Aorta (tissue), 5 donors: ENCODE measurements around the gene DCP1B. TPM values are rescaled to one million over a fixed set of nuclear protein-coding genes. Genes with fewer than 3 reads are reported as not detected.

Source experiments
- ATAC-seq: fragments of 200-7000 bp; cut with Tn5 transposase; one replicate; pipeline ENCODE4 v1.9.1; 2022; ENCODE audit warnings: moderate library complexity; ENCODE audit not compliant: low FRiP score
- DNase-seq, 2 donors: peaks; one replicate each; pipeline ENCODE4 v3.0.0-alpha.2; 2020
- H3K27ac ChIP-seq, 2 donors: one replicate each; pipeline ENCODE4 v1.5.1; 2013; ENCODE audit warnings: low read length in 2 of 2, mild to moderate bottlenecking in 2 of 2, moderate library complexity in 2 of 2, control low read depth in 1 of 2, inconsistent platforms in 1 of 2, low read depth in 1 of 2
- H3K27me3 ChIP-seq, 2 donors: one replicate each; pipeline ENCODE4 v1.6.1; 2013; ENCODE audit warnings: control low read depth in 1 of 2, low read length in 1 of 2, mild to moderate bottlenecking in 1 of 2, moderate library complexity in 1 of 2; ENCODE audit not compliant: insufficient read depth in 2 of 2, control insufficient read depth in 1 of 2
- H3K36me3 ChIP-seq, 2 donors: one replicate each; pipeline ENCODE4 v1.6.1; 2013; ENCODE audit warnings: control low read depth in 1 of 2, low read length in 1 of 2, mild to moderate bottlenecking in 1 of 2; ENCODE audit not compliant: insufficient read depth in 2 of 2, control insufficient read depth in 1 of 2
- H3K4me1 ChIP-seq, 2 donors: one replicate each; pipeline ENCODE4 v1.6.1; 2013; ENCODE audit warnings: low read length in 2 of 2, control low read depth in 1 of 2, mild to moderate bottlenecking in 1 of 2, moderate library complexity in 1 of 2; ENCODE audit not compliant: insufficient read depth in 2 of 2, control insufficient read depth in 1 of 2
- H3K4me3 ChIP-seq, 2 donors: one replicate each; pipeline ENCODE4 v1.5.1; 2013; ENCODE audit warnings: low read length in 2 of 2, control low read depth in 1 of 2, mild to moderate bottlenecking in 1 of 2
- H3K9me3 ChIP-seq: one replicate; pipeline ENCODE4 v1.6.1; 2013; ENCODE audit warnings: mild to moderate bottlenecking, low read length; ENCODE audit not compliant: control insufficient read depth
- WGBS, 2 donors: extraction: QIAGEN DNeasy Blood & Tissue Kit; methylation state at CpG; one replicate each; pipeline ENCODE4 v1.1.7; 2013; 5-methylcytosine and 5-hydroxymethylcytosine counted together
- intact Hi-C, 2 donors: fragments of 100-400 bp; cut with DNase I; formaldehyde crosslinking; loops; one replicate each; pipeline versions ENCODE4 v1.14.2 to v1.15.0; 2022
- polyA plus RNA-seq, 2 donors: library from polyadenylated mRNA; stranded (reverse); fragments of 200-250 nt; gene quantifications; one replicate each; pipeline ENCODE4 v1.2.3, GENCODE V29; 2013
- total RNA-seq, 2 donors: library from RNA; stranded (reverse); fragmentation: NEBNext Ultra II Directional; extraction: Animal tissue kit (Norgen Biotek cat#: 25700); gene quantifications; one replicate each; pipeline ENCODE4 v1.2.1, GENCODE V29; 2021
- donor health status: healthy with polysubstance abuse.
- donor health status: Bipolar disorder and iron deficiency.
- donor health status: DM: no; HTN: no; CAD: no.
- donor health status: DM: no; HTN: no; CAD: no.
- donor health status: DM: yes; HTN: yes; CAD: no.

Gene DCP1B
- total and polyA plus RNA-seq, 4 donors: 8.0 to 16.9 (median 12.3) TPM

- Histone ChIP-seq H3K9me3 (no peaks in the 10 kb centered on the region), H3K27me3 (no peaks in the 10 kb centered on the region), H3K36me3 (no peaks in the 10 kb centered on the region), H3K4me1 (peaks cover 5 to 15% of the 10 kb centered on the region in 2 donors), H3K27ac (peak overlapping the region; percentile 90 to 94), H3K4me3 (peak overlapping the region in 1 of 2 donors; percentile 69)
- intact Hi-C loops: no loop called here
- DNase-seq (peak; percentile 61 to 85), ATAC-seq (peak; percentile 82)
- 1 to 5% methylated on average over 9 of the region's 9 CpGs for WGBS, 2 donors
These were observed 31.4 kb downstream of the DCP1B start for GRCh38 chr12:1972856-1973317.

GRCh38 chr12:1972260-1972659 lies 32.0 kb downstream of the DCP1B start:
- Histone ChIP-seq H3K27me3 (no peaks in the 10 kb centered on the region), H3K9me3 (no peaks in the 10 kb centered on the region), H3K4me3 (peak overlapping the region in 1 of 2 donors; percentile 69), H3K27ac (peak overlapping the region in 1 of 2 donors; percentile 94), H3K36me3 (no peaks in the 10 kb centered on the region), H3K4me1 (peaks cover 5 to 14% of the 10 kb centered on the region in 2 donors)
- ATAC-seq: no peak
- WGBS, 2 donors: 16 to 44% methylated on average over 1 of the region's 1 CpG
- DNase-seq: no peak
- intact Hi-C loops: no loop called here

GRCh38 chr12:1970331-1970900 lies 33.8 kb downstream of the DCP1B start:
- Histone ChIP-seq H3K27me3 (no peaks in the 10 kb centered on the region), H3K9me3 (no peaks in the 10 kb centered on the region), H3K27ac (peak overlapping the region; percentile 28 to 85), H3K4me1 (peaks cover 5 to 12% of the 10 kb centered on the region in 2 donors), H3K4me3 (no peak overlapping the region), H3K36me3 (peaks cover 0 to 3% of the 10 kb centered on the region in 2 donors)
- intact Hi-C loops: no loop called here
- no peak for ATAC-seq
- 50 to 54% methylated on average over 3 of the region's 3 CpGs for WGBS, 2 donors
- DNase-seq: no peak

- intact Hi-C loops: no loop called here
- no peaks in the 10 kb centered on the region for H3K9me3 ChIP-seq
- DNase-seq (no peak), ATAC-seq (no peak)
- H3K27ac ChIP-seq: peak overlapping the region in 1 of 2 donors; percentile 15
- peaks cover 3 to 5% of the 10 kb centered on the region in 2 donors for H3K4me1 ChIP-seq
- H3K4me3 ChIP-seq: no peak overlapping the region
- 90 to 91% methylated on average over 4 of the region's 4 CpGs for WGBS, 2 donors
- H3K27me3 ChIP-seq: no peaks in the 10 kb centered on the region
- peaks cover 2 to 5% of the 10 kb centered on the region in 2 donors for H3K36me3 ChIP-seq
These were observed 37.6 kb downstream of the DCP1B start for GRCh38 chr12:1966561-1967226.

DNA sequence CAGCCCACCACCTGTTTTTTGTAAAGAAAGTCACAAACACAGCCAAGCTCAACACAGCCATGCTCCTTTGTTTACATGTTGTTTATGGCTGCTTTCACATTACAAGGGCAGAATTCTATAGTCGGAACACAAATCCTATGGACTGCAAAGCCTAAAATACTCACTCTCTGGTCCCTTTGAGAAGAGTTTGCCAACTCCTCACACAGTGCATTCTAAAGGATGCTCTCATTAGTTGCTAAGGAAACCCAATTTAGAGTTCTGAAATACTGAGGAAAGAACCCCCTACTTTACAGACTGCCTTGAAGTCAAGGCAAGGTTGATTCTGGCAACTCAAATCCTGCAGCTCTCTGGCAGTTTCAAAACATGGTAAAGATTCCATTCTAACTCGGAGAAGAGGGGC lies 38.3 kb downstream of the DCP1B start:
- peaks cover 3 to 5% of the 10 kb centered on the region in 2 donors for H3K4me1 ChIP-seq
- no peak for DNase-seq
- H3K27ac ChIP-seq: no peak overlapping the region
- ATAC-seq: no peak
- intact Hi-C loops: no loop called here
- no peaks in the 10 kb centered on the region for H3K9me3 ChIP-seq
- WGBS, 2 donors: 75 to 83% methylated on average over 2 of the region's 2 CpGs
- no peaks in the 10 kb centered on the region for H3K27me3 ChIP-seq
- H3K36me3 ChIP-seq: peaks cover 2 to 5% of the 10 kb centered on the region in 2 donors
- H3K4me3 ChIP-seq: no peak overlapping the region

GRCh38 chr12:1962051-1963020 lies 41.9 kb downstream of the DCP1B start:
- Histone ChIP-seq H3K4me1 (no peaks in the 10 kb centered on the region), H3K4me3 (no peak overlapping the region), H3K9me3 (no peaks in the 10 kb centered on the region), H3K27me3 (no peaks in the 10 kb centered on the region), H3K36me3 (peaks cover 2 to 5% of the 10 kb centered on the region in 2 donors), H3K27ac (no peak overlapping the region)
- intact Hi-C loops: no loop called here
- WGBS, 2 donors: 90 to 92% methylated on average over 5 of the region's 5 CpGs
- no peak for DNase-seq
- no peak for ATAC-seq

DNA sequence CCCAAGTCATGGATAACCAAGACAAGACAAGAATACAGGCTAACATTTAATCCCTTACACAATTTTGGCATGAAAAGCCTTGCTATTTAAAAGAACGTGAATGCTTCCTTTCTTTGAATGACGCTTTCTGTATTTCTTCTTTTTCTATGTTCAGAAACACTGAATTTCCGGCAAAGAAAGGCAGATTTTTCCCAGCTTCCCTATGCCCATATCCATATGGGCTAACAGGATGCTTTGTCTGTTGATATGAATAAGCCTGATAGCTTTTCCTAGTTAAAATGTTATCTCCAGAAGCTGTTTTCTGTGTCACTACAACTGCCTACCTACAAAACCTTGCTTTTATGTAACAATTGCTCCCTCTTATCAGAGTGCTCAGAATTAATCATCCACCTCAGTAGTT lies 47.5 kb downstream of the DCP1B start:
- WGBS, 2 donors: 95 to 96% methylated on average over 3 of the region's 3 CpGs
- H3K4me3 ChIP-seq: no peak overlapping the region
- H3K9me3 ChIP-seq: no peaks in the 10 kb centered on the region
- H3K4me1 ChIP-seq: no peaks in the 10 kb centered on the region
- H3K27ac ChIP-seq: no peak overlapping the region
- no peaks in the 10 kb centered on the region for H3K27me3 ChIP-seq
- peaks cover 0 to 2% of the 10 kb centered on the region in 2 donors for H3K36me3 ChIP-seq
- no peak for ATAC-seq
- no peak for DNase-seq
- intact Hi-C loops: no loop called here

DNA sequence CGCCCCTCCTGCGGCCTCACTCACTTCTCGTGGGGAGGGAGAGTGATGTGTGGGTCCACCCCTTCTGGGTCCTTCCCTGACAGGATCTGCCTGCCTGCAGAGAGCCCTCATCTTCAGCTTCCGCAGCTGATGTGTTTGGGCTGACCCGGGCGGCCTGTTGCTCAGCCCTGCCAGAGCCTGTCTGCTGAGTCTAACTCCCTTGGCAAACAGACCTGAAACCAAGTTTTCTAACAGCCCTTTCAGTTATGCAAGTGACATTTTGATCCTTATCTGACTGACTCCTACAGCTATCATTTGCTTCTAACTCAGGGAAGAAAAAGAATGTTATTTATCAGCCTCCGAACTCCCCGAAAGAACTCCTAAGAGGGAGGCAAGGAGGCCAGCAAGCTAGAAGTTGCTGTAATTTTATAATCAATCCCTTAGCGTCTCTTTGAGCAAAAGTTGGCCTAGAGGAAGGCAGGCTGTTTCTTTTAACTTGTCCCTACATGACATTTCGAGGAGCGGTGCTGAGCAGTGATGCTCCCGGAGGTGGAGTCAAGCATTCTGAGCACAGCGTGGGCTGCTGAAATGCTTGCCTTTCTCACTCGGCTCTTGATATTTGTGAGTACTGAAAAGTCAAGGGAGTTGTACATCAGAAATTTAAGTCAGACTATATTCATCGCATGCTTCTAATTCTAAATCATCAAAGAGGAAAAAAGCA lies 54.3 kb downstream of the DCP1B start:
- ATAC-seq (peak; percentile 64), DNase-seq (no peak)
- intact Hi-C loops: no loop called here
- Histone ChIP-seq H3K9me3 (no peaks in the 10 kb centered on the region), H3K27me3 (no peaks in the 10 kb centered on the region), H3K27ac (no peak overlapping the region), H3K4me1 (no peaks in the 10 kb centered on the region), H3K4me3 (no peak overlapping the region), H3K36me3 (peaks cover 3 to 7% of the 10 kb centered on the region in 2 donors)
- WGBS, 2 donors: 79 to 80% methylated on average over 15 of the region's 15 CpGs
